Mesothelial cell of epicardium (in vitro differentiated cells): Measurements from ENCODE around the gene CACNA2D2. TPM values are rescaled to one million over a fixed set of nuclear protein-coding genes. Genes with fewer than 3 reads are reported as not detected.

Source experiments
- DNase-seq, 2 experiments: peaks; one replicate each; pipeline ENCODE4 v3.0.0; 2021; ENCODE audit warnings: low spot score in 2 of 2; ENCODE audit not compliant: unreplicated experiment in 2 of 2
- H3K27ac Mint-ChIP-seq: 2 replicates; pipeline ENCODE4 v1.8.0; 2021; ENCODE audit warnings: mixed read lengths
- H3K27me3 Mint-ChIP-seq: 2 replicates; pipeline ENCODE4 v1.8.0; 2021; ENCODE audit warnings: low read depth, mixed read lengths
- H3K36me3 Mint-ChIP-seq: 2 replicates; pipeline ENCODE4 v1.8.0; 2021; ENCODE audit warnings: mixed read lengths
- H3K4me1 Mint-ChIP-seq: 2 replicates; pipeline ENCODE4 v1.8.0; 2021; ENCODE audit warnings: mixed read lengths
- H3K4me3 Mint-ChIP-seq: 2 replicates; pipeline ENCODE4 v1.8.0; 2021; ENCODE audit warnings: mild to moderate bottlenecking, moderate library complexity, mixed read lengths
- H3K9me3 Mint-ChIP-seq: 2 replicates; pipeline ENCODE4 v1.8.0; 2021; ENCODE audit warnings: mixed read lengths
- total RNA-seq: library from RNA; stranded (reverse); gene quantifications from 3 replicates; pipeline ENCODE4 v1.2.1, GENCODE V29; 2021
- TF ChIP-seq, protein P1 (sequence below): fragments of 200-600 bp; sonication (generic); IDR thresholded peaks from one replicate; pipeline ENCODE4 v1.5.0; 2021; ENCODE audit warnings: antibody characterized with exemption; ENCODE audit not compliant: unreplicated experiment

The CACNA2D2 gene
- total RNA-seq, 1 donor from 2014 or later = 10.8 TPM

DNA sequence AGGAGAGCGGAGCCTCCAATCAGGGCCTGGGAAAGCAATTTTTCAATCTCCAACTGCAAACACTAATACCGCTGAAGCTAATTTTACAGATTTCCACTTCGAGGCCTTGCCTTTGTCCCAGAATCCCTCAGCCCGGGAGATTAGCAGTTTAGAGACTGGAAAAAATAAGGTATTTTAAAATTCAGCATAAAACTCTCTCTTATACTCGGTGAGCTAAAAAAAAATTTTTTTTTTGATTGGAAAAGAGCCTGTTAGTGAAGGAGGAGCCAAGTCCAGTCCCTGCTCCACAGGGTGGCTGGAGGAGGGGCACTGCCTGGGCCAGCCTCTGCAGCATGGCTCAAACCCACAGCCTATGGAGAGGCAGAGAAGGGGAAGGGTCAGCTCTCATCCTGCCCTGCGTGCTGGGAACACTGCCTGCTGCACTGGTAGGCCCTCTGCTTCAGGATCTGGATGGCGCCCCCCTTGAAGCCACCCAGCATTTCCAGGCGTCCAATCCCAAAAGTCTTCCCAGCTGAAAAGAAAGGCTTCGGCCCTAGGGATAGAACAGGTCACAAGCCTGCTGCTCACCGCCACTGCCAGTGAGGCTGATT is 48.9 kb downstream of the CACNA2D2 start:
- Mint-ChIP-seq H3K4me1 (peaks cover 2% of the 10 kb centered on the region), H3K27me3 (peaks cover 4% of the 10 kb centered on the region), H3K4me3 (no peak overlapping the region), H3K27ac (no peak overlapping the region), H3K36me3 (no peaks in the 10 kb centered on the region), H3K9me3 (no peaks in the 10 kb centered on the region)
- TF ChIP-seq, protein P1, sequence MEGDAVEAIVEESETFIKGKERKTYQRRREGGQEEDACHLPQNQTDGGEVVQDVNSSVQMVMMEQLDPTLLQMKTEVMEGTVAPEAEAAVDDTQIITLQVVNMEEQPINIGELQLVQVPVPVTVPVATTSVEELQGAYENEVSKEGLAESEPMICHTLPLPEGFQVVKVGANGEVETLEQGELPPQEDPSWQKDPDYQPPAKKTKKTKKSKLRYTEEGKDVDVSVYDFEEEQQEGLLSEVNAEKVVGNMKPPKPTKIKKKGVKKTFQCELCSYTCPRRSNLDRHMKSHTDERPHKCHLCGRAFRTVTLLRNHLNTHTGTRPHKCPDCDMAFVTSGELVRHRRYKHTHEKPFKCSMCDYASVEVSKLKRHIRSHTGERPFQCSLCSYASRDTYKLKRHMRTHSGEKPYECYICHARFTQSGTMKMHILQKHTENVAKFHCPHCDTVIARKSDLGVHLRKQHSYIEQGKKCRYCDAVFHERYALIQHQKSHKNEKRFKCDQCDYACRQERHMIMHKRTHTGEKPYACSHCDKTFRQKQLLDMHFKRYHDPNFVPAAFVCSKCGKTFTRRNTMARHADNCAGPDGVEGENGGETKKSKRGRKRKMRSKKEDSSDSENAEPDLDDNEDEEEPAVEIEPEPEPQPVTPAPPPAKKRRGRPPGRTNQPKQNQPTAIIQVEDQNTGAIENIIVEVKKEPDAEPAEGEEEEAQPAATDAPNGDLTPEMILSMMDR = no peak
- no peak for DNase-seq

DNA sequence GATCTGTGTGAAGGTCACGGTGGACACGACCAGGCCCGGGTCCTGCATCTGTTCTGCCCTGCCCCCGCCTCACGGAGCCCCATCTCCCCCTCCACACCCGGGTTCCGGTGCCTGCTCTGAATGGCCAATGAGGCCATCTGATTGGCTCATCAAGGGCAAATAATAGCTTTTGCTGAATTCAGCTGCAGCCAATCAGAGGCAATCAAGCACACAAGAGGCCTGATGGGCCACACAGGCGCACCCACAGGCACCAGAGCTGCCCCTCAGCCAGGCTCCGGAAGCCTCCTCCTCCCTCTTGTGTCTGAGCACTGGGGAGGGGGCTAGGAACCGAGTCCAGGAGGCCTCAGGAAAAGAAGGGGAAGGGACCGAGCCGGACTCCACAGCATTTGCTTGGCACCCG is 49.5 kb downstream of the CACNA2D2 start:
- H3K4me1 Mint-ChIP-seq = peaks cover 2% of the 10 kb centered on the region
- peaks cover 4% of the 10 kb centered on the region for H3K27me3 Mint-ChIP-seq
- H3K27ac Mint-ChIP-seq = no peak overlapping the region
- H3K4me3 Mint-ChIP-seq = no peak overlapping the region
- H3K36me3 Mint-ChIP-seq = no peaks in the 10 kb centered on the region
- TF ChIP-seq, protein P1 = no peak
- no peak for DNase-seq
- no peaks in the 10 kb centered on the region for H3K9me3 Mint-ChIP-seq

DNA sequence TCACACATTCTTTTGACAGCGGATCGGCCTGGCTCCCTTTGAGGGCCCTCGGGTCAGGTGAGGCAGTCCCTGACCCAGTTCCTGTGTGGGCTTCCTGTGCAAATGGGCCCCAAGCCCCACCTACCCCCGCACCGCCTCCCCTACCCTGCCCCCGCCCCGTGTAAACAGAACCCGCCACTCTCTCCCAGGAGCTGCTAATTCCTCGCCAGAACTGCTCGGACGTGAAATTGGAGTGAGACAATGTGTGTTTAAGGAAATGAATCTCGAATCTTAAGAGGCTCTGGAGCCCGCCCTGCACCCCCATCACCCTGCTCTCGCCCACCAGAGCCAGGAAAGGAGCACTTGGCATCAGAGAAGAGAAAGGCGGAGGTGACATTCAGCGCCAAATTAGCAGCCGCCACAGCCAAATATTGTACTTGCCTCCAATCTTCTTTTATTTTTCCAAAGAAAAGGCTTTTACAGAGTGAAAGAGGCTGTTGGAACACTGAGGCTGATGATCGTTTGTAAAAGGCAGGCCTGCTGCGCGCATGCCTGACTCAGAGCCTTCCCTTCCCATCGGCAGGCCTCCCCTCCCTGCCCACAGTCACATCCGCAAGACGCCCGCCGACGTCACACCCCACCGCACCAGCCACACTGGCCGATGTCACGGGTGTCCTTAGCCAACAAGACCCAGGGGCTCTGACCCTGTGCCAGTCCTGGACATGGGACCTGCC is 53.1 kb downstream of the CACNA2D2 start:
- Mint-ChIP-seq H3K27ac (no peak overlapping the region), H3K4me1 (peaks cover 2% of the 10 kb centered on the region), H3K36me3 (no peaks in the 10 kb centered on the region), H3K27me3 (no peaks in the 10 kb centered on the region), H3K4me3 (no peak overlapping the region), H3K9me3 (no peaks in the 10 kb centered on the region)
- TF ChIP-seq, protein P1 = no peak
- DNase-seq = no peak

DNA sequence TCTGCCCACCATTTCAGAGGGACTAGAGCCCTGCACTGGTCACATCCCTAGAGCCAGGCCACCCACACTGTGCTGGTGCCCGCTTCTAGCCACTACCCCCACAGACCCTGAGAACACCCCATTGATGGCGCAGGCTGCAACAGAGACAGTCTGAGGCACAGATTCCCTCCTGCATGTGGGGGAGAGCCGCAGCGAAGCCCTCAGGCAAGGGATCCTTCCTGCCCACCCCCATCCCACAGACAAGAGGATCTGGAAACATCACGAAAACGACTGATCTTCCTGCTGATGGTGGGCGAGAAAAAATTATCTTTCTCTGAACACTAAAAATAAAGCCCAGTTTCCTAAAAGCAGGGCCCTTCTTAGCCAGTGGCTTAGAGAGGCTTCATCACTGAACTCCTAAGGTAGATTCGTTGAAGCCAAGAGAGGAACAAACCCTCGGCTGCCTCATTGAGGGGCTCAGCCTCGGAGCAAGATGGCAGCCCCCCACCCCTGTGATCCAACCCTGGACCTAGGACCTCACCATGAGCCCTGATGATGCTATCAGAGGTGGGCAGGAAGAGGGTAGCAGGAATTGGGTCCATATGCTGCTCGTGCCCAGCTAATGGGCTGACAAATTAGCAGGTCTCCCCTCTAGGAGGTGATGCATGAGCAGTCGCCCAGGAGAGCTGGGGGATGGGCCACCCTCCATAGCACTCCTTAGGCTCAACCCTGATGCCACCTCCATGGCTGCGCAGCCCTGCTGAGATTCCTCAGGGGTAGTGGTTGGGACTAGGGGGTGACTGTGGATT is 54.5 kb downstream of the CACNA2D2 start:
- Mint-ChIP-seq H3K36me3 (no peaks in the 10 kb centered on the region), H3K4me1 (peaks cover 2% of the 10 kb centered on the region), H3K27me3 (no peaks in the 10 kb centered on the region), H3K27ac (no peak overlapping the region), H3K4me3 (no peak overlapping the region), H3K9me3 (no peaks in the 10 kb centered on the region)
- DNase-seq = no peak
- TF ChIP-seq, protein P1 = no peak

DNA sequence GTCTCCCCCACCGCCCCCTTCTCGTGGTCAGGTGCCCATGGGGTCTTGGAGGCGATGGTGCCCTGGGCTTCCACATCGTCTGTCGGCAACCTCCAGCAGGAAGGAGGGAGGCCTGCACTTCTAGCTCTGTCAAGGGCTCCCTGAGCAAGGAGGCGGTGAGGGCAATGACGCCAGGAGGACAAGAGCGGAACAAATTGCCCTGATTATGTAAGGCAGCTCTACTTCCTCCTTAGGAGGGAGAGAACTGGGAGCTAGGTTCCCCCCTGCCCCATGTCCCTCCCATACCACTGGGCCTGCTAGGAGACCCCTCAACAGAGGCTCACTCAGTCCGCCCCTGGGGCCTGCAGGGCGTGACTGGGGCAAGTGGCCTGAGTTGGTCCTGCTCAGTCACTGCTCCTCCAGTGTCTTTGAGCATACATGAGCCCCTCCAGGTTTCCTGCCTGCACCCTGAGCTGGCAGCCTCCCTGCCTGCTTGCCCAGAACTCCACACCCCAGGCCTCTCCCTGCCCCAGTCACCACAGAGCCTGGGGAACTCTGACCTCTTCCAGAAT is 56.1 kb downstream of the CACNA2D2 start:
- H3K36me3 Mint-ChIP-seq = no peaks in the 10 kb centered on the region

More for the DNA sequence above, 56.1 kb downstream of the CACNA2D2 start:
- DNase-seq = no peak
- Mint-ChIP-seq H3K9me3 (no peaks in the 10 kb centered on the region), H3K4me3 (no peak overlapping the region), H3K4me1 (peaks cover 2% of the 10 kb centered on the region), H3K27me3 (no peaks in the 10 kb centered on the region), H3K27ac (no peak overlapping the region)
- TF ChIP-seq, protein P1 = no peak
